ENCODE measurements around the gene MEN1. TPM values are rescaled to one million over a fixed set of nuclear protein-coding genes. Genes with fewer than 3 reads are reported as not detected.

MEN1 gene
- total RNA-seq, 1 experiment from 2014 or later, result 32.7 TPM

DNA sequence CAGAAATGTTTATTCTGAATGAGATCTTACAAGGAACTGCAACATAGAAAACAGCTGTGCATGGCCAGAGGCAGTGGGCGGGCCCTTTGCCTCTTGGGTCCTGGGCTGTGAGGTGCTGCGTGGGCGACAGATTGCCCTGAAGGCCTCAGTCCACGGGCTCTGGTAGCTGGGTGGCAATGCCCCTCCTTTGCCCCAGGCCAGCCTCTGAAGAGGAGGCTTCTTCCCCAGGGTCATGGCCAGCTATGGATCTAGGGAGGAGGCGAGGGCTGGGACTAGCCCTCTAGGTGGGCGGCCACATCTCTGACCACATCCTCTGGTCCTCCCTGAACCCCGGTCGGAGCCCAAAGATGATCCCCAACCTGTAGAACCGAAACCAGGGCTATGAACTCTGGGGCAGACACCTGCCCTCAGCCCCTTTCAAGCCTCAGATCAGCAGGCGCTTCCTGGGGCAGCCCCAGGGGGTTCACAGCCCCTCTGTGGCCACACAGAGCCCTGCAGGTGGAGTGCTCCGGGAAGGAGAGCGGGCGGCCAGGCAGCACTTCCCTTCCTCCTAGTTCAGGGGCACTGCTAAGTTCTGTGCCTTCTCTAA is 40.7 kb upstream of the MEN1 start:
- TF ChIP-seq CTCF (IDR thresholded peaks at IDR 0.05; ENCODE audit: insufficient read depth in 1 of 2, low read depth in 1 of 2, low read length in 1 of 2, severe bottlenecking in 1 of 2, unreplicated experiment in 1 of 2), result peak in 1 of 2 experiments; percentile 31
- DNase-seq, result peak in 1 of 2 experiments; percentile 34

GRCh38 chr11:64849598-64850356 is 39.4 kb upstream of the MEN1 start:
- Histone ChIP-seq H3K36me3 (ENCODE audit: control insufficient read depth, insufficient read depth, low read length) (no peaks in the 10 kb centered on the region; the same call in 1 of the 2 replicates), H3K4me3 (ENCODE audit: low read depth, low read length) (no peak overlapping the region), H3K4me1 (peaks cover 26% of the 10 kb centered on the region), H3K27me3 (replicated peaks; ENCODE audit: control insufficient read depth, insufficient read depth, low read length) (no peaks in the 10 kb centered on the region), H3K9me3 (no peaks in the 10 kb centered on the region)
- BruUV-seq (replicated peaks), result no TSS peak
- CTCF ChIA-PET, result interaction anchor here (0.5 to 4.9 kb wide), 9 partner anchors 23 to 267 kb away, joined by 3 to 51 read pairs (median 4); partner anchors contain the start of genes EHD1 and ZNHIT2
- peaks cover 54% of the 10 kb centered on the region for H3K36me3 Mint-ChIP-seq (ENCODE audit: insufficient read depth, unreplicated experiment)
- no peak overlapping the region for H3K27ac Mint-ChIP-seq (ENCODE audit: unreplicated experiment)
- intact Hi-C loops (cut with micrococcal nuclease; ENCODE audit: unreplicated experiment), result loop anchor here (5.0 kb wide), 1 partner anchor 148 kb away; the partner anchor contains the start of gene BATF2
- H3K4me3 Mint-ChIP-seq (ENCODE audit: unreplicated experiment), result no peak overlapping the region
- peaks cover 22% of the 10 kb centered on the region for H3K4me1 Mint-ChIP-seq (ENCODE audit: low read depth, unreplicated experiment)
- no peaks in the 10 kb centered on the region for H3K9me3 Mint-ChIP-seq (ENCODE audit: unreplicated experiment)
- TF ChIP-seq CTCF (IDR thresholded peaks at IDR 0.05; ENCODE audit: insufficient read depth in 1 of 2, low read depth in 1 of 2, low read length in 1 of 2, severe bottlenecking in 1 of 2, unreplicated experiment in 1 of 2), result no peak
- no peak for DNase-seq
- POLR2A ChIA-PET, result interaction anchor here (1.0 kb wide), 1 partner anchor 21 kb away, joined by 3 read pairs; no protein-coding TSS in a partner anchor
- H3K27me3 Mint-ChIP-seq (ENCODE audit: insufficient read depth, unreplicated experiment), result no peaks in the 10 kb centered on the region

More for the DNA sequence above, 40.7 kb upstream of the MEN1 start:
- BruUV-seq (replicated peaks), result no TSS peak
- no peak overlapping the region for H3K4me3 Mint-ChIP-seq (ENCODE audit: unreplicated experiment)
- ChIA-PET CTCF (interaction anchor here (0.6 to 1.0 kb wide), 4 partner anchors 134 to 162 kb away, joined by 3 to 4 read pairs (median 4); partner anchors contain the start of gene BATF2), POLR2A (no interaction called here)
- no peaks in the 10 kb centered on the region for H3K36me3 ChIP-seq (ENCODE audit: control insufficient read depth, insufficient read depth, low read length)
- H3K9me3 Mint-ChIP-seq (ENCODE audit: unreplicated experiment), result no peaks in the 10 kb centered on the region
- H3K36me3 Mint-ChIP-seq (ENCODE audit: insufficient read depth, unreplicated experiment), result peaks cover 60% of the 10 kb centered on the region
- H3K27me3 Mint-ChIP-seq (ENCODE audit: insufficient read depth, unreplicated experiment), result no peaks in the 10 kb centered on the region
- no peak overlapping the region for H3K27ac Mint-ChIP-seq (ENCODE audit: unreplicated experiment)
- intact Hi-C loops (cut with micrococcal nuclease; ENCODE audit: unreplicated experiment), result no loop called here
- H3K9me3 ChIP-seq, result no peaks in the 10 kb centered on the region
- no peak overlapping the region for H3K4me3 ChIP-seq (ENCODE audit: low read depth, low read length)
- H3K27me3 ChIP-seq (replicated peaks; ENCODE audit: control insufficient read depth, insufficient read depth, low read length), result no peaks in the 10 kb centered on the region
- peaks cover 29% of the 10 kb centered on the region for H3K4me1 Mint-ChIP-seq (ENCODE audit: low read depth, unreplicated experiment)
- H3K4me1 ChIP-seq, result peaks cover 39% of the 10 kb centered on the region

GRCh38 chr11:64848826-64849597 is 38.7 kb upstream of the MEN1 start:
- Histone ChIP-seq H3K4me3 (ENCODE audit: low read depth, low read length) (no peak overlapping the region), H3K27me3 (replicated peaks; ENCODE audit: control insufficient read depth, insufficient read depth, low read length) (no peaks in the 10 kb centered on the region), H3K36me3 (ENCODE audit: control insufficient read depth, insufficient read depth, low read length) (no peaks in the 10 kb centered on the region; the same call in 1 of the 2 replicates), H3K4me1 (peaks cover 22% of the 10 kb centered on the region), H3K9me3 (no peaks in the 10 kb centered on the region)
- ChIA-PET CTCF (interaction anchor here (0.5 to 4.9 kb wide), 14 partner anchors 15 to 268 kb away, joined by 3 to 51 read pairs (median 4); partner anchors contain the start of genes ARL2, BATF2, EHD1 and ZNHIT2), POLR2A (interaction anchor here (1.0 to 1.5 kb wide), 2 partner anchors 18 to 22 kb away, joined by 3 read pairs; no protein-coding TSS in a partner anchor)
- Mint-ChIP-seq H3K27ac (ENCODE audit: unreplicated experiment) (peak overlapping the region; percentile 58), H3K4me1 (ENCODE audit: low read depth, unreplicated experiment) (peaks cover 19% of the 10 kb centered on the region), H3K4me3 (ENCODE audit: unreplicated experiment) (no peak overlapping the region), H3K36me3 (ENCODE audit: insufficient read depth, unreplicated experiment) (peaks cover 54% of the 10 kb centered on the region), H3K9me3 (ENCODE audit: unreplicated experiment) (no peaks in the 10 kb centered on the region), H3K27me3 (ENCODE audit: insufficient read depth, unreplicated experiment) (no peaks in the 10 kb centered on the region)
- intact Hi-C loops (cut with micrococcal nuclease; ENCODE audit: unreplicated experiment), result loop anchor here (5.0 kb wide), 1 partner anchor 148 kb away; the partner anchor contains the start of gene BATF2
- no TSS peak for BruUV-seq (replicated peaks)
- no peak for DNase-seq
- TF ChIP-seq CTCF (IDR thresholded peaks at IDR 0.05; ENCODE audit: insufficient read depth in 1 of 2, low read depth in 1 of 2, low read length in 1 of 2, severe bottlenecking in 1 of 2, unreplicated experiment in 1 of 2), result no peak

Measured in Caco-2 (cell line).